ENCODE results near the gene PNPLA4. TPM values are rescaled to one million over a fixed set of nuclear protein-coding genes. Genes with fewer than 3 reads are reported as not detected.

Gene PNPLA4
- total and polyA plus RNA-seq, 2 of the 13 experiments (the other 11 are each of a cell fraction or from before 2014, with no cell fraction given): 13.0 to 17.7 TPM

GRCh38 chrX:7927259-7928167, at the start of gene PNPLA4 (continued):
- TF ChIP-seq HBP1 (CRISPR knock-in tag; IDR thresholded peaks at IDR 0.05; ENCODE audit: low read depth) (no peak), KLF11 (CRISPR knock-in tag; IDR thresholded peaks at IDR 0.05) (no peak), ZNF75D (CRISPR knock-in tag; IDR thresholded peaks at IDR 0.05; ENCODE audit: borderline replicate concordance) (no peak), GPN1 (CRISPR knock-in tag; IDR thresholded peaks at IDR 0.05; ENCODE audit: borderline replicate concordance) (no peak), TBL1XR1 (IDR thresholded peaks at IDR 0.05; ENCODE audit: borderline replicate concordance, low read length, partially characterized antibody) (peak; percentile 18), ZNF180 (CRISPR knock-in tag; IDR thresholded peaks at IDR 0.05; ENCODE audit: borderline replicate concordance, low read depth) (no peak), TIGD3 (CRISPR knock-in tag; IDR thresholded peaks at IDR 0.05; ENCODE audit: borderline replicate concordance) (no peak), CSRNP2 (CRISPR knock-in tag; conservative IDR thresholded peaks at IDR 0.05; ENCODE audit: low read depth) (no peak), ZMYM3 (CRISPR knock-in tag; IDR thresholded peaks at IDR 0.05) (peak; percentile 95), GABPB1 (CRISPR knock-in tag; IDR thresholded peaks at IDR 0.05) (peak; percentile 93), FOXA1 (IDR thresholded peaks at IDR 0.05) (no peak), FOXA1 (CRISPR knock-in tag; IDR thresholded peaks at IDR 0.05) (no peak), HDAC6 (IDR thresholded peaks at IDR 0.05; ENCODE audit: low read depth, low read length) (no peak), ZNF333 (CRISPR knock-in tag; IDR thresholded peaks at IDR 0.05; ENCODE audit: borderline replicate concordance) (no peak), TARDBP (CRISPR knock-in tag; IDR thresholded peaks at IDR 0.05) (peak; percentile 53), SATB2 (CRISPR knock-in tag; IDR thresholded peaks at IDR 0.05) (no peak), PPARG (CRISPR knock-in tag; conservative IDR thresholded peaks at IDR 0.05) (no peak), ZKSCAN5 (CRISPR knock-in tag; IDR thresholded peaks at IDR 0.05) (no peak), RFX5 (IDR thresholded peaks at IDR 0.05; ENCODE audit: low read depth, low read length) (peak; percentile 46; the same call in 1 of the 2 replicates), ZKSCAN8 (CRISPR knock-in tag; IDR thresholded peaks at IDR 0.05; ENCODE audit: borderline replicate concordance) (no peak), ZBTB10 (CRISPR knock-in tag; IDR thresholded peaks at IDR 0.05; ENCODE audit: borderline replicate concordance) (no peak)
